Upper lobe of left lung (tissue), 6 donors: ENCODE results near the gene AHRR. TPM values are rescaled to one million over a fixed set of nuclear protein-coding genes. Genes with fewer than 3 reads are reported as not detected.
"Not testable (repeated sequence)": the region's sequence is repeated elsewhere in the genome, so short reads cannot be mapped to it uniquely, and the experiment has no call there.

Experiments used
- ATAC-seq, 2 donors: fragments of 200-7000 bp; cut with Tn5 transposase; one replicate each; pipeline ENCODE4 v1.9.1; 2022; ENCODE audit warnings: mild to moderate bottlenecking in 2 of 2, moderate library complexity in 2 of 2; ENCODE audit not compliant: low FRiP score in 2 of 2
- DNase-seq, 2 donors: peaks; one replicate each; pipeline ENCODE4 v3.0.0-alpha.2; 2019 to 2020
- H3K27ac ChIP-seq, 4 donors: fragments of 200-600 bp; sonication (generic); one replicate each; pipeline ENCODE4 v1.5.1; 2016 to 2019
- H3K27me3 ChIP-seq, 4 donors: fragments of 200-600 bp; sonication (generic); one replicate each; pipeline ENCODE4 v1.5.1; 2017 to 2019
- H3K36me3 ChIP-seq, 4 donors: fragments of 200-600 bp; sonication (generic); one replicate each; pipeline ENCODE4 v1.5.1; 2016 to 2019
- H3K4me1 ChIP-seq, 4 donors: fragments of 200-600 bp; sonication (generic); one replicate each; pipeline ENCODE4 v1.5.1; 2018 to 2019
- H3K4me3 ChIP-seq, 4 donors: fragments of 200-600 bp; sonication (generic); one replicate each; pipeline ENCODE4 v1.5.1; 2017 to 2019; ENCODE audit warnings: mild to moderate bottlenecking in 2 of 4, moderate library complexity in 1 of 4
- H3K9me3 ChIP-seq, 4 donors: fragments of 200-600 bp; sonication (generic); one replicate each; pipeline ENCODE4 v1.5.1; 2018 to 2019
- EP300 ChIP-seq, 4 donors: sonication (generic); formaldehyde crosslinking; IDR thresholded peaks; one replicate each; pipeline ENCODE4 v1.5.1; 2017; ENCODE audit warnings: antibody characterized with exemption in 4 of 4, control low read depth in 2 of 4
- POLR2A ChIP-seq, 4 donors: fragments of 450-650 bp; IDR thresholded peaks; one replicate each; pipeline ENCODE4 v1.5.1; 2016 to 2017; ENCODE audit warnings: antibody characterized with exemption in 4 of 4, mild to moderate bottlenecking in 2 of 4
- POLR2AphosphoS5 ChIP-seq, 2 donors: sonication (generic); formaldehyde crosslinking; IDR thresholded peaks; one replicate each; pipeline ENCODE4 v1.5.1; 2017; ENCODE audit warnings: antibody characterized with exemption in 2 of 2
- WGBS, 2 donors: methylation state at CpG; one replicate each; pipeline ENCODE4 v1.1.5; 2017 to 2018; 5-methylcytosine and 5-hydroxymethylcytosine counted together
- total RNA-seq, 6 donors: library from RNA; depleted of rRNA in 4 of 6; stranded (reverse); fragments of >200 nt in 4 of 6; gene quantifications; one replicate each; pipeline versions ENCODE4 v1.1.0 to v1.2.1, GENCODE V29; 2016 to 2021
- TF ChIP-seq, protein P1 (sequence below), 6 experiments: fragments of 450-650 bp in 4 of 6; fragments of 200-600 bp in 2 of 6; sonication (generic) in 2 of 6; IDR thresholded peaks; one replicate each; pipeline ENCODE4 v1.5.1; 2016 to 2019; ENCODE audit warnings: antibody characterized with exemption in 6 of 6
- donor health status: DM: no; HTN: no; CAD: no; lungs with moderate emphysema.
- donor health status: DM: no; HTN: yes; CAD: no; lungs with severe emphysema.

AHRR gene
- total RNA-seq, 6 donors from 2014 or later = 1.3 to 8.6 (median 4.4) TPM

DNA sequence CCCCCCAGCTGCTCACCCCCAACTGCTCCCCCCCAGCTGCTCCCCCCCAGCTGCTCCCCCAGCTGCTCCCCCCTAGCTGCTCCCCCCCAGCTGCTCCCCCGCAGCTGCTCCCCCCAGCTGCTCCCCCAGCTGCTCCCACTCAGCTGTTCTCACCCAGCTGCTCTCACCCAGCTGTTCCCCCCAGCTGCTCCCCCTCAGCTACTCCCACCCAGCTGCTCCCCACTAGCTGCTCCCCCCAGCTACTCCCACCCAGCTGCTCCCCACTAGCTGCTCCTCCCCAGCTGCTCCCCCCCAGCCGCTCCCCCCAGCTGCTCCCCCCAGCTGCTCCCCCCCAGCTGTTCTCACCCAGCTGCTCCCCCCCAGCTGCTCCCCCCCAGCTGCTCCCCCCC is 22.8 kb upstream of the AHRR start:
- TF ChIP-seq POLR2A (IDR thresholded peaks at IDR 0.05) = no peak
- TF ChIP-seq, protein P1, sequence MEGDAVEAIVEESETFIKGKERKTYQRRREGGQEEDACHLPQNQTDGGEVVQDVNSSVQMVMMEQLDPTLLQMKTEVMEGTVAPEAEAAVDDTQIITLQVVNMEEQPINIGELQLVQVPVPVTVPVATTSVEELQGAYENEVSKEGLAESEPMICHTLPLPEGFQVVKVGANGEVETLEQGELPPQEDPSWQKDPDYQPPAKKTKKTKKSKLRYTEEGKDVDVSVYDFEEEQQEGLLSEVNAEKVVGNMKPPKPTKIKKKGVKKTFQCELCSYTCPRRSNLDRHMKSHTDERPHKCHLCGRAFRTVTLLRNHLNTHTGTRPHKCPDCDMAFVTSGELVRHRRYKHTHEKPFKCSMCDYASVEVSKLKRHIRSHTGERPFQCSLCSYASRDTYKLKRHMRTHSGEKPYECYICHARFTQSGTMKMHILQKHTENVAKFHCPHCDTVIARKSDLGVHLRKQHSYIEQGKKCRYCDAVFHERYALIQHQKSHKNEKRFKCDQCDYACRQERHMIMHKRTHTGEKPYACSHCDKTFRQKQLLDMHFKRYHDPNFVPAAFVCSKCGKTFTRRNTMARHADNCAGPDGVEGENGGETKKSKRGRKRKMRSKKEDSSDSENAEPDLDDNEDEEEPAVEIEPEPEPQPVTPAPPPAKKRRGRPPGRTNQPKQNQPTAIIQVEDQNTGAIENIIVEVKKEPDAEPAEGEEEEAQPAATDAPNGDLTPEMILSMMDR (IDR thresholded peaks at IDR 0.05) = no peak
- no peak for TF ChIP-seq POLR2AphosphoS5 (IDR thresholded peaks at IDR 0.05)
- no peak for TF ChIP-seq EP300 (IDR thresholded peaks at IDR 0.05)
- Histone ChIP-seq H3K27me3 (no peaks in the 10 kb centered on the region), H3K36me3 (no peaks in the 10 kb centered on the region), H3K9me3 (no peaks in the 10 kb centered on the region), H3K4me1 (no peaks in the 10 kb centered on the region), H3K27ac (no peak overlapping the region), H3K4me3 (no peak overlapping the region)
- DNase-seq (no peak), ATAC-seq (no peak)
- no CpG with 5 or more reads among the region's 2 CpGs for WGBS, 2 donors

DNA sequence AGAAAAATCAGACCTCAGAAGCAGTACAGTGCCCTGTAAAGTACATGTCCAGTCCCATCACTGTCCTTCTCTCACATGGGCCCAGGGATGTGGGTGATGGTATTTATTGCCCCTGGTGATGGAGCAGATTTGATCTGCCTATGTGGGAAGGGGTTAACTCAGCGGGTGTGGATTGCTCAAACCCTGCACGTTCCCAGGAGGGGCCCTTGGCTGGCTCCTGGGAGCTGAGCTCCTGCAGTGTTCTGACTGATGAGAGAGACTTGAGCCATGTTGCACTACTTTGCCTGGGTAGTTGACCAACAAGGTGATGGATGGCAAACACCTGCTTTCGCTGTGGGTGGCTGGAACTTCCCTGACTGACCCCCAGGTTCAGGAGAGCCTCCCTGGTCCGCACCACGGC is 21.6 kb upstream of the AHRR start:
- not testable (repeated sequence) for H3K27ac ChIP-seq, H3K4me3 ChIP-seq, H3K4me1 ChIP-seq, H3K9me3 ChIP-seq, H3K36me3 ChIP-seq, DNase-seq, ATAC-seq, H3K27me3 ChIP-seq
- 60 to 76% methylated on average over 2 to 5 of the region's 5 CpGs for WGBS, 2 donors

DNA sequence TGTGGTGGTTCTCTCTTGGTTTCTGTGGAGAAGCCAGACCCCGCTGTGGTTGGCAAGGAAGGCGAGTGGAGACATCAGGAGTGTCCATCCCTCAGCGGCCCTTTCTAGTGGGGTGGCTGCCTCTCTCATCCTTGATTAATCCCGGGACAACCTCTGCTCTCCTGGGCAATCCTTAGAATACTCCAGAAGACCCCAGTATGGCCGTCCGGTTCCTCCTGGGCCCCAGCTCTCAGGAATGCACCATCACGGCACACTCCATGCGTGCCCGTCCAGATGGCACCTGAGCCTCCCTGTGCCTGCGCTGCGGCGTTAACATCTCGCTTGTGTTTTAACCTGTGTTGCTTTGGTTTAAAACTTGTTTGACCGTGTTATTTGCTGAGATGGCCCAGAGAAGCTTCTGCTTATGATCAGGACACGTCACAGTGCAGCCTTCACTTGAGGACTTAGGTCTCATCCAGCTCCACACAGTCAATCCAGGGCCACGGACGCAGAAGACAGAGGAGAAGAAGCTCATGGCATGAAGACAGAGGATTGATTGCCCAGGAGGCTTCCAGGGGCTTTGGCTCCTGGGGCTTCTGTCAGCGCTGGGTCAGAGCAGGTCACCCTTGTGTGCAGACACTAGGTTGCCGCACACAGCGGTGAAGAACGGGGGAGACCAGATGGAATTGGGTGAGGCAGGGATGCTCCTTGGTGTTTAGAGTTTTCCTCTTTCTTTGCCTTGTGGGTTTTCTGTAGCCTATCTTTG is 20.7 kb upstream of the AHRR start:
- not testable (repeated sequence) for H3K4me3 ChIP-seq, H3K4me1 ChIP-seq, H3K9me3 ChIP-seq, H3K27ac ChIP-seq, ATAC-seq, H3K36me3 ChIP-seq, H3K27me3 ChIP-seq, DNase-seq
- 91 to 94% methylated on average over 18 to 21 of the region's 21 CpGs for WGBS, 2 donors

DNA sequence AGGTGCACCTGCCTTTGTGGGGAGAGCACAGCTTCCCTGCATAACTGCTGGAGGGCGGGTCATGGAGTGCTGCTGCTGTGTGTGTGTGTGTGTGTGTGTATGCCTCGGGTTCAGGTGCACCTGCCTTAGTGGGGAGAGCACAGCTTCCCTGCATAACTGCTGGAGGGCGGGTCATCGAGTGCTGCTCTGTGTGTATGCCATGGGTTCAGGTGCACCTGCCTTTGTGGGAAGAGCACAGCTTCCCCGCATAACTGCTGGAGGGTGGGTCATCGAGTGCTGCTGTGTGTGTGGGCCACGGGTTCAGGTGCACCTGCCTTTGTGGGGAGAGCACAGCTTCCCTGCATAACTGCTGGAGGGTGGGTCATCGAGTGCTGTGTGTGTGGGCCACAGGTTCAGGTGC is 19.1 kb upstream of the AHRR start:
- not testable (repeated sequence) for H3K27me3 ChIP-seq, H3K4me3 ChIP-seq, H3K27ac ChIP-seq, H3K9me3 ChIP-seq, H3K4me1 ChIP-seq, DNase-seq, ATAC-seq
- 64 to 66% methylated on average over 3 to 8 of the region's 8 CpGs for WGBS, 2 donors
- H3K36me3 ChIP-seq = peaks cover 4 to 25% (median 11%) of the 10 kb centered on the region in 4 donors

DNA sequence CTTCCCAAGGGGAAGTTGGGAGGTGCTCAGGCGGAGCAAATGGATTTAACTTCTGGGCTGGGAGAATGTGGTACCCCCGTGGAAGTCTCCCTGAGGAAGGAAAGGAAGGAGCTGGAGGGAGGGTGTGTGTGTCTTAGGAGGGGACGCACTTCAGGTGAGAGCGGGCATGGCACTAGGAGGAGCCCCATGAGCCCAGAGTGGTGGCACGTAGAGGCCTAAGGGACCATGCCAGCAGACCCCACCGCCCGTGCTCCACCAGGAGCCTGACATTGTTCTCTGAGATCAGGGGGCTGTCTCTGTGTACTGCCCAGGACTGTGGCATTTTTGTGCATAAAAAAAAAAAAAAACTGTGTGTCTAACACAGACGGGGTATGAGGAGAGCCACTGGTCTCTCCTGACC is 18.5 kb upstream of the AHRR start:
- H3K27me3 ChIP-seq = no peaks in the 10 kb centered on the region
- H3K4me1 ChIP-seq = no peaks in the 10 kb centered on the region
- ATAC-seq (peak in 1 of 2 donors; percentile 24), DNase-seq (no peak)
- no peak overlapping the region for H3K4me3 ChIP-seq
- TF ChIP-seq EP300 (IDR thresholded peaks at IDR 0.05) (no peak), POLR2A (IDR thresholded peaks at IDR 0.05) (no peak), POLR2AphosphoS5 (IDR thresholded peaks at IDR 0.05) (no peak)
- TF ChIP-seq, protein P1 (IDR thresholded peaks at IDR 0.05) = no peak
- peaks cover 4 to 30% (median 16%) of the 10 kb centered on the region in 4 donors for H3K36me3 ChIP-seq
- 76 to 78% methylated on average over 6 to 8 of the region's 8 CpGs for WGBS, 2 donors
- no peaks in the 10 kb centered on the region for H3K9me3 ChIP-seq
- no peak overlapping the region for H3K27ac ChIP-seq

DNA sequence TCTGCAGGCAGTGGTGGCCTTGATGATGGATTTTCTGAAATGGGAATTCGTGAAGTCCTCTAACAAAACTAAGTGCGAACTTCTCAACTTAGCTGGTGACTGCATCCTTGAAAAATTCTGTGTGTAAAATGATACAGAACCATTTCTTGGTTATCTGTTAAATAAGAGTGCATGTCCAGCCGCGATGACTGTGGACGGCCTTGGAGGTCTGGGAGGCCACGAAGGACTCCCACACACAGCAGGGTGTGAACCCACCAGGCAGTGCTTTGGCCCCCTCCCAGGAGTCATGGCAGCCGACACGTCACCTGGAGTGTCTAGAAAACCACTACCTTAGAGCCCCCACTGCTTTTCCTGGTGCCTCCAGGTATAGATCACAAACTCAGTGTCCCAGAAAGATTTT is 17.8 kb upstream of the AHRR start:
- not testable (repeated sequence) for H3K4me1 ChIP-seq, H3K4me3 ChIP-seq, H3K9me3 ChIP-seq, H3K27me3 ChIP-seq, ATAC-seq, H3K27ac ChIP-seq
- WGBS, 2 donors = 88 to 100% methylated on average over 2 to 6 of the region's 8 CpGs
- DNase-seq = peak in 1 of 2 donors; percentile 14
- H3K36me3 ChIP-seq = peaks cover 4 to 33% (median 19%) of the 10 kb centered on the region in 4 donors

DNA sequence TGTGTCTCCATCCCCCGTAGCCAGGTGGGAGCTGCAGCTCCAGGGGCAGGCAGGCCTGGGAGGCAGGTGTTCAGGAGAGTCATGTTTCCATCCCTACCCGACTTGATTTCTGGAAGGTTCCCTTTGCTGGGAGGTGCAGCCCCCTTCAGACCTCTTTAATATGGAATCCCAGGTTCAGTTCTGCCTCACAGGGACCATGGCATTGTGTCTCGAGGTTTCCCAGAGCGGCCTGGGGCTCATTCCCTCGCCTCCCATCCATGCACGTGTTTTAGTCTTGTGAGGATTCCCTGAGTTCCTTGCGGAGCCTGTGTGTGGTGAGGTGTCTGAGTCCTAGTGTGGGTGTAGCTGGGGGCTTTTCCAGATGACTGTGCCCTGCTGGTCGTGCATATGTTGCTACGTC is 16.5 kb upstream of the AHRR start:
- DNase-seq = peak in 1 of 2 donors; percentile 12

More for the DNA sequence above, 16.5 kb upstream of the AHRR start:
- Histone ChIP-seq H3K4me3 (no peak overlapping the region), H3K9me3 (no peaks in the 10 kb centered on the region), H3K27ac (no peak overlapping the region), H3K36me3 (peaks cover 8 to 40% (median 25%) of the 10 kb centered on the region in 4 donors), H3K27me3 (no peaks in the 10 kb centered on the region), H3K4me1 (no peaks in the 10 kb centered on the region)
- ATAC-seq = no peak
- 91 to 95% methylated on average over 8 of the region's 9 CpGs for WGBS, 2 donors
- no peak for TF ChIP-seq EP300 (IDR thresholded peaks at IDR 0.05)
- TF ChIP-seq POLR2AphosphoS5 (IDR thresholded peaks at IDR 0.05) = no peak
- TF ChIP-seq POLR2A (IDR thresholded peaks at IDR 0.05) = no peak
- TF ChIP-seq, protein P1 (IDR thresholded peaks at IDR 0.05) = no peak
